GM23338 (cell line): Measurements from ENCODE around the gene ARHGEF37. TPM values are rescaled to one million over a fixed set of nuclear protein-coding genes. Genes with fewer than 3 reads are reported as not detected.

Source experiments
- ATAC-seq: fragments of 200-7000 bp; cut with Tn5 transposase; 3 replicates; pipeline ENCODE4 v1.9.1; 2020
- DNase-seq: peaks from one replicate; pipeline ENCODE4 v3.0.0-alpha.2; 2015; ENCODE audit warnings: low spot score
- H2AFZ ChIP-seq: fragments of 200-600 bp; sonication (generic); 2 replicates; pipeline ENCODE4 v1.8.0; 2016; ENCODE audit warnings: antibody characterized with exemption, mild to moderate bottlenecking, moderate library complexity
- H3F3A ChIP-seq: fragments of 200-600 bp; sonication (generic); replicated peaks from 2 replicates; pipeline ENCODE4 v1.8.0; 2017; ENCODE audit warnings: antibody characterized with exemption, mixed run types, low read depth
- H3K27ac ChIP-seq: fragments of 200-600 bp; sonication (generic); 2 replicates; pipeline ENCODE4 v1.6.1; 2016; ENCODE audit warnings: low read depth
- H3K27me3 ChIP-seq: fragments of 200-600 bp; sonication (generic); 2 replicates; pipeline ENCODE4 v1.8.0; 2016; ENCODE audit warnings: mild to moderate bottlenecking, mixed run types, moderate library complexity; ENCODE audit not compliant: insufficient read depth
- H3K36me3 ChIP-seq: fragments of 200-600 bp; sonication (generic); 2 replicates; pipeline ENCODE4 v1.8.0; 2016; ENCODE audit warnings: mild to moderate bottlenecking; ENCODE audit not compliant: insufficient read depth
- H3K4me1 ChIP-seq: fragments of 200-600 bp; sonication (generic); 2 replicates; pipeline ENCODE4 v1.8.0; 2016; ENCODE audit warnings: mild to moderate bottlenecking, moderate library complexity; ENCODE audit not compliant: insufficient read depth
- H3K4me2 ChIP-seq: fragments of 200-600 bp; sonication (generic); 2 replicates; pipeline ENCODE4 v1.7.1; 2017; ENCODE audit warnings: mixed run types
- H3K4me3 ChIP-seq: fragments of 200-600 bp; sonication (generic); 2 replicates; pipeline ENCODE4 v1.6.1; 2016; ENCODE audit warnings: mixed run types
- H3K79me2 ChIP-seq: fragments of 200-600 bp; sonication (generic); replicated peaks from 2 replicates; pipeline ENCODE4 v1.8.0; 2017; ENCODE audit warnings: mild to moderate bottlenecking; ENCODE audit not compliant: insufficient read depth
- H3K9me2 ChIP-seq: fragments of 200-600 bp; sonication (generic); 2 replicates; pipeline ENCODE4 v1.8.0; 2017; ENCODE audit not compliant: insufficient read depth
- H4K20me1 ChIP-seq: fragments of 200-600 bp; sonication (generic); replicated peaks from 2 replicates; pipeline ENCODE4 v1.8.0; 2017; ENCODE audit warnings: mild to moderate bottlenecking; ENCODE audit not compliant: insufficient read depth
- H3K27ac Mint-ChIP-seq: 2 replicates; pipeline ENCODE4 v1.8.0; 2020; ENCODE audit warnings: inconsistent platforms, mild to moderate bottlenecking, moderate library complexity, mixed read lengths
- H3K27me3 Mint-ChIP-seq: 3 replicates; pipeline ENCODE4 v1.8.0; 2022; ENCODE audit warnings: low read depth, mild to moderate bottlenecking, moderate library complexity, mixed read lengths, inconsistent platforms; ENCODE audit not compliant: insufficient read depth, poor library complexity
- H3K36me3 Mint-ChIP-seq: 3 replicates; pipeline ENCODE4 v1.8.0; 2021; ENCODE audit warnings: low read depth, mild to moderate bottlenecking, inconsistent platforms, moderate library complexity, mixed read lengths
- H3K4me1 Mint-ChIP-seq: 3 replicates; pipeline ENCODE4 v1.8.0; 2020; ENCODE audit warnings: mild to moderate bottlenecking, inconsistent platforms, mixed read lengths
- H3K4me3 Mint-ChIP-seq: 3 replicates; pipeline ENCODE4 v1.8.0; 2021; ENCODE audit warnings: moderate library complexity, mild to moderate bottlenecking, inconsistent platforms, mixed read lengths
- H3K9me3 Mint-ChIP-seq: 3 replicates; pipeline ENCODE4 v1.8.0; 2020; ENCODE audit warnings: moderate library complexity, mild to moderate bottlenecking, inconsistent platforms, mixed read lengths
- CREB1 ChIP-seq: fragments of 250-450 bp; sonication (Bioruptor Pico); IDR thresholded peaks from 2 replicates; pipeline ENCODE4 v1.5.0; 2020; ENCODE audit warnings: low read depth, mild to moderate bottlenecking, moderate library complexity
- EZH2 ChIP-seq: fragments of 200-600 bp; sonication (generic); IDR thresholded peaks from one replicate; pipeline ENCODE4 v1.8.0; 2017; ENCODE audit warnings: antibody characterized with exemption, mild to moderate bottlenecking, low read depth; ENCODE audit not compliant: unreplicated experiment
- EZH2phosphoT487 ChIP-seq: fragments of 200-600 bp; sonication (generic); IDR thresholded peaks from one replicate; pipeline ENCODE4 v1.8.1; 2018; ENCODE audit warnings: antibody characterized with exemption; ENCODE audit not compliant: unreplicated experiment
- JUNB ChIP-seq: IDR thresholded peaks from one replicate; pipeline ENCODE4 v1.6.1; 2016; ENCODE audit warnings: antibody characterized with exemption; ENCODE audit not compliant: unreplicated experiment
- NANOG ChIP-seq: IDR thresholded peaks from 2 replicates; pipeline ENCODE4 v1.6.1; 2016; ENCODE audit warnings: antibody characterized with exemption, borderline replicate concordance
- POLR2AphosphoS5 ChIP-seq: IDR thresholded peaks from 2 replicates; pipeline ENCODE4 v1.6.1; 2016; ENCODE audit warnings: antibody characterized with exemption, low read depth
- STAT1 ChIP-seq: IDR thresholded peaks from one replicate; pipeline ENCODE4 v1.6.1; 2016; ENCODE audit warnings: antibody characterized with exemption; ENCODE audit not compliant: unreplicated experiment
- ZNF114 ChIP-seq: fragments of 250-450 bp; sonication (Bioruptor Pico); IDR thresholded peaks from 2 replicates; pipeline ENCODE4 v1.5.0; 2020; ENCODE audit warnings: mild to moderate bottlenecking, moderate library complexity
- ZNF331 ChIP-seq: fragments of 250-450 bp; sonication (Bioruptor Pico); IDR thresholded peaks from 2 replicates; pipeline ENCODE4 v1.5.0; 2020; ENCODE audit warnings: low read depth, mild to moderate bottlenecking, moderate library complexity
- polyA plus RNA-seq: library from polyadenylated mRNA; unstranded; fragments of >200 nt; fragmentation: Nextera tagmentation; extraction: Ambion mirVana; gene quantifications from 2 replicates; pipeline ENCODE4 v1.2.1, GENCODE V29; 2016
- total RNA-seq: library from RNA; depleted of rRNA; stranded (reverse); fragments of >200 nt; shearing (Covaris generic); gene quantifications from 2 replicates; pipeline ENCODE4 v1.2.3, GENCODE V29; 2014
- TF ChIP-seq, protein P1 (sequence below): IDR thresholded peaks from 2 replicates; pipeline ENCODE4 v1.6.1; 2016; ENCODE audit warnings: antibody characterized with exemption
- TF ChIP-seq, protein P2 (sequence below): fragments of 250-450 bp; sonication (Bioruptor Pico); IDR thresholded peaks from 2 replicates; pipeline ENCODE4 v1.5.0; 2020; ENCODE audit warnings: mild to moderate bottlenecking, moderate library complexity
- TF ChIP-seq, protein P3 (sequence below): IDR thresholded peaks from one replicate; pipeline ENCODE4 v1.6.1; 2018; ENCODE audit warnings: antibody characterized with exemption; ENCODE audit not compliant: unreplicated experiment
- TF ChIP-seq, protein P4 (sequence below), 2 experiments: fragments of 200-600 bp in 1 of 2; sonication (generic) in 1 of 2; conservative IDR thresholded peaks; 2 replicates each; pipeline versions ENCODE4 v1.5.1 to v1.6.1; 2016 to 2017; ENCODE audit warnings: antibody characterized with exemption in 2 of 2, low read depth in 2 of 2, mild to moderate bottlenecking in 2 of 2, moderate library complexity in 1 of 2

The ARHGEF37 gene
- total and polyA plus RNA-seq, 2 experiments from 2014 or later = 0.14 to 0.79 TPM

DNA sequence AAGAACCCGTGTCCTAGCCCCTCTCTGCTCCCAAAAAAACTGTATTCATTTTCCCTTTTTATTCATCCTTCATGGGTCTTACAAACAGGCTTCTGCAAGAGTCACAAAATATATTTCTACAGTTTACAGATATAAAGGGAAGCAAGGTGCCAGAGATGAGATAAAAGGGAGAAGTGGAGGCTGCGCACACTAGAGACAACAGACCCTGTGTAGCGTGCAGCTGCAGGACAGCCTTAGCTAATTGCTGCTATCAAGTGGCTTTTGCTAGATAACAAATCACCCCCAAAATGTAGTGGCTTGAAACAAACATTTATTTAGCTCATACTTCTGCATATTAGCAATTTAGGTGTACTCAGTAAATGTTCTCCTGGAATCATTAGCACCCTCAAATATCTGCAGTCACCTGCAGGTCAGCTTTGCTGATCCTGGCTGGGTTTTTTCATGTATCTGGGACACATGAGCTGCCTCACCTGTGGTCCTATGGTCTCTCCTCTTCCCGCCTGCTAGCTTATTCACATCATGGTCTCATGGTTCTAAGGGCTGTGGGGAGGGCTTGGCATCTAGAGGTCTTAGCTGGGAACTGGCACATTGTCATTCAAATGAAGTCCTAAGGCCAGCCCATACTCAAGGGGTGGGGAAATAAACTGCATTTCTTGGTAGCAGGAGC is 29.4 kb downstream of the ARHGEF37 start:
- Histone ChIP-seq H3K4me3 (no peak overlapping the region), H3K4me2 (no peak overlapping the region), H3K4me1 (no peaks in the 10 kb centered on the region), H3K9me2 (no peaks in the 10 kb centered on the region), H3K27ac (no peak overlapping the region), H3K79me2 (no peaks in the 10 kb centered on the region), H2AFZ (no peak overlapping the region), H3F3A (no peaks in the 10 kb centered on the region), H3K36me3 (no peaks in the 10 kb centered on the region), H3K27me3 (no peaks in the 10 kb centered on the region), H4K20me1 (no peaks in the 10 kb centered on the region)
- peak; percentile 51 for DNase-seq
- TF ChIP-seq STAT1 = no peak
- TF ChIP-seq, protein P1, sequence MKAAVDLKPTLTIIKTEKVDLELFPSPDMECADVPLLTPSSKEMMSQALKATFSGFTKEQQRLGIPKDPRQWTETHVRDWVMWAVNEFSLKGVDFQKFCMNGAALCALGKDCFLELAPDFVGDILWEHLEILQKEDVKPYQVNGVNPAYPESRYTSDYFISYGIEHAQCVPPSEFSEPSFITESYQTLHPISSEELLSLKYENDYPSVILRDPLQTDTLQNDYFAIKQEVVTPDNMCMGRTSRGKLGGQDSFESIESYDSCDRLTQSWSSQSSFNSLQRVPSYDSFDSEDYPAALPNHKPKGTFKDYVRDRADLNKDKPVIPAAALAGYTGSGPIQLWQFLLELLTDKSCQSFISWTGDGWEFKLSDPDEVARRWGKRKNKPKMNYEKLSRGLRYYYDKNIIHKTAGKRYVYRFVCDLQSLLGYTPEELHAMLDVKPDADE = no peak
- TF ChIP-seq EZH2phosphoT487 = no peak
- no peak for TF ChIP-seq JUNB
- TF ChIP-seq ZNF114 (CRISPR knock-in tag) = no peak
- TF ChIP-seq NANOG = no peak
- TF ChIP-seq, protein P2, sequence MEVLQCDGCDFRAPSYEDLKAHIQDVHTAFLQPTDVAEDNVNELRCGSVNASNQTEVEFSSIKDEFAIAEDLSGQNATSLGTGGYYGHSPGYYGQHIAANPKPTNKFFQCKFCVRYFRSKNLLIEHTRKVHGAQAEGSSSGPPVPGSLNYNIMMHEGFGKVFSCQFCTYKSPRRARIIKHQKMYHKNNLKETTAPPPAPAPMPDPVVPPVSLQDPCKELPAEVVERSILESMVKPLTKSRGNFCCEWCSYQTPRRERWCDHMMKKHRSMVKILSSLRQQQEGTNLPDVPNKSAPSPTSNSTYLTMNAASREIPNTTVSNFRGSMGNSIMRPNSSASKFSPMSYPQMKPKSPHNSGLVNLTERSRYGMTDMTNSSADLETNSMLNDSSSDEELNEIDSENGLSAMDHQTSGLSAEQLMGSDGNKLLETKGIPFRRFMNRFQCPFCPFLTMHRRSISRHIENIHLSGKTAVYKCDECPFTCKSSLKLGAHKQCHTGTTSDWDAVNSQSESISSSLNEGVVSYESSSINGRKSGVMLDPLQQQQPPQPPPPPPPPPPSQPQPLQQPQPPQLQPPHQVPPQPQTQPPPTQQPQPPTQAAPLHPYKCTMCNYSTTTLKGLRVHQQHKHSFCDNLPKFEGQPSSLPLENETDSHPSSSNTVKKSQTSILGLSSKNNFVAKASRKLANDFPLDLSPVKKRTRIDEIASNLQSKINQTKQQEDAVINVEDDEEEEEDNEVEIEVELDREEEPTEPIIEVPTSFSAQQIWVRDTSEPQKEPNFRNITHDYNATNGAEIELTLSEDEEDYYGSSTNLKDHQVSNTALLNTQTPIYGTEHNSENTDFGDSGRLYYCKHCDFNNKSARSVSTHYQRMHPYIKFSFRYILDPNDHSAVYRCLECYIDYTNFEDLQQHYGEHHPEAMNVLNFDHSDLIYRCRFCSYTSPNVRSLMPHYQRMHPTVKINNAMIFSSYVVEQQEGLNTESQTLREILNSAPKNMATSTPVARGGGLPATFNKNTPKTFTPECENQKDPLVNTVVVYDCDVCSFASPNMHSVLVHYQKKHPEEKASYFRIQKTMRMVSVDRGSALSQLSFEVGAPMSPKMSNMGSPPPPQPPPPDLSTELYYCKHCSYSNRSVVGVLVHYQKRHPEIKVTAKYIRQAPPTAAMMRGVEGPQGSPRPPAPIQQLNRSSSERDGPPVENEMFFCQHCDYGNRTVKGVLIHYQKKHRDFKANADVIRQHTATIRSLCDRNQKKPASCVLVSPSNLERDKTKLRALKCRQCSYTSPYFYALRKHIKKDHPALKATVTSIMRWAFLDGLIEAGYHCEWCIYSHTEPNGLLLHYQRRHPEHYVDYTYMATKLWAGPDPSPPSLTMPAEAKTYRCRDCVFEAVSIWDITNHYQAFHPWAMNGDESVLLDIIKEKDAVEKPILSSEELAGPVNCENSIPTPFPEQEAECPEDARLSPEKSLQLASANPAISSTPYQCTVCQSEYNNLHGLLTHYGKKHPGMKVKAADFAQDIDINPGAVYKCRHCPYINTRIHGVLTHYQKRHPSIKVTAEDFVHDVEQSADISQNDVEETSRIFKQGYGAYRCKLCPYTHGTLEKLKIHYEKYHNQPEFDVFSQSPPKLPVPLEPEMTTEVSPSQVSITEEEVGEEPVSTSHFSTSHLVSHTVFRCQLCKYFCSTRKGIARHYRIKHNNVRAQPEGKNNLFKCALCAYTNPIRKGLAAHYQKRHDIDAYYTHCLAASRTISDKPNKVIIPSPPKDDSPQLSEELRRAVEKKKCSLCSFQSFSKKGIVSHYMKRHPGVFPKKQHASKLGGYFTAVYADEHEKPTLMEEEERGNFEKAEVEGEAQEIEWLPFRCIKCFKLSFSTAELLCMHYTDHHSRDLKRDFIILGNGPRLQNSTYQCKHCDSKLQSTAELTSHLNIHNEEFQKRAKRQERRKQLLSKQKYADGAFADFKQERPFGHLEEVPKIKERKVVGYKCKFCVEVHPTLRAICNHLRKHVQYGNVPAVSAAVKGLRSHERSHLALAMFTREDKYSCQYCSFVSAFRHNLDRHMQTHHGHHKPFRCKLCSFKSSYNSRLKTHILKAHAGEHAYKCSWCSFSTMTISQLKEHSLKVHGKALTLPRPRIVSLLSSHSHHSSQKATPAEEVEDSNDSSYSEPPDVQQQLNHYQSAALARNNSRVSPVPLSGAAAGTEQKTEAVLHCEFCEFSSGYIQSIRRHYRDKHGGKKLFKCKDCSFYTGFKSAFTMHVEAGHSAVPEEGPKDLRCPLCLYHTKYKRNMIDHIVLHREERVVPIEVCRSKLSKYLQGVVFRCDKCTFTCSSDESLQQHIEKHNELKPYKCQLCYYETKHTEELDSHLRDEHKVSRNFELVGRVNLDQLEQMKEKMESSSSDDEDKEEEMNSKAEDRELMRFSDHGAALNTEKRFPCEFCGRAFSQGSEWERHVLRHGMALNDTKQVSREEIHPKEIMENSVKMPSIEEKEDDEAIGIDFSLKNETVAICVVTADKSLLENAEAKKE (CRISPR knock-in tag) = no peak
- TF ChIP-seq, protein P3, sequence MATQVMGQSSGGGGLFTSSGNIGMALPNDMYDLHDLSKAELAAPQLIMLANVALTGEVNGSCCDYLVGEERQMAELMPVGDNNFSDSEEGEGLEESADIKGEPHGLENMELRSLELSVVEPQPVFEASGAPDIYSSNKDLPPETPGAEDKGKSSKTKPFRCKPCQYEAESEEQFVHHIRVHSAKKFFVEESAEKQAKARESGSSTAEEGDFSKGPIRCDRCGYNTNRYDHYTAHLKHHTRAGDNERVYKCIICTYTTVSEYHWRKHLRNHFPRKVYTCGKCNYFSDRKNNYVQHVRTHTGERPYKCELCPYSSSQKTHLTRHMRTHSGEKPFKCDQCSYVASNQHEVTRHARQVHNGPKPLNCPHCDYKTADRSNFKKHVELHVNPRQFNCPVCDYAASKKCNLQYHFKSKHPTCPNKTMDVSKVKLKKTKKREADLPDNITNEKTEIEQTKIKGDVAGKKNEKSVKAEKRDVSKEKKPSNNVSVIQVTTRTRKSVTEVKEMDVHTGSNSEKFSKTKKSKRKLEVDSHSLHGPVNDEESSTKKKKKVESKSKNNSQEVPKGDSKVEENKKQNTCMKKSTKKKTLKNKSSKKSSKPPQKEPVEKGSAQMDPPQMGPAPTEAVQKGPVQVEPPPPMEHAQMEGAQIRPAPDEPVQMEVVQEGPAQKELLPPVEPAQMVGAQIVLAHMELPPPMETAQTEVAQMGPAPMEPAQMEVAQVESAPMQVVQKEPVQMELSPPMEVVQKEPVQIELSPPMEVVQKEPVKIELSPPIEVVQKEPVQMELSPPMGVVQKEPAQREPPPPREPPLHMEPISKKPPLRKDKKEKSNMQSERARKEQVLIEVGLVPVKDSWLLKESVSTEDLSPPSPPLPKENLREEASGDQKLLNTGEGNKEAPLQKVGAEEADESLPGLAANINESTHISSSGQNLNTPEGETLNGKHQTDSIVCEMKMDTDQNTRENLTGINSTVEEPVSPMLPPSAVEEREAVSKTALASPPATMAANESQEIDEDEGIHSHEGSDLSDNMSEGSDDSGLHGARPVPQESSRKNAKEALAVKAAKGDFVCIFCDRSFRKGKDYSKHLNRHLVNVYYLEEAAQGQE = no peak
- no peak for TF ChIP-seq EZH2
- TF ChIP-seq, protein P4, sequence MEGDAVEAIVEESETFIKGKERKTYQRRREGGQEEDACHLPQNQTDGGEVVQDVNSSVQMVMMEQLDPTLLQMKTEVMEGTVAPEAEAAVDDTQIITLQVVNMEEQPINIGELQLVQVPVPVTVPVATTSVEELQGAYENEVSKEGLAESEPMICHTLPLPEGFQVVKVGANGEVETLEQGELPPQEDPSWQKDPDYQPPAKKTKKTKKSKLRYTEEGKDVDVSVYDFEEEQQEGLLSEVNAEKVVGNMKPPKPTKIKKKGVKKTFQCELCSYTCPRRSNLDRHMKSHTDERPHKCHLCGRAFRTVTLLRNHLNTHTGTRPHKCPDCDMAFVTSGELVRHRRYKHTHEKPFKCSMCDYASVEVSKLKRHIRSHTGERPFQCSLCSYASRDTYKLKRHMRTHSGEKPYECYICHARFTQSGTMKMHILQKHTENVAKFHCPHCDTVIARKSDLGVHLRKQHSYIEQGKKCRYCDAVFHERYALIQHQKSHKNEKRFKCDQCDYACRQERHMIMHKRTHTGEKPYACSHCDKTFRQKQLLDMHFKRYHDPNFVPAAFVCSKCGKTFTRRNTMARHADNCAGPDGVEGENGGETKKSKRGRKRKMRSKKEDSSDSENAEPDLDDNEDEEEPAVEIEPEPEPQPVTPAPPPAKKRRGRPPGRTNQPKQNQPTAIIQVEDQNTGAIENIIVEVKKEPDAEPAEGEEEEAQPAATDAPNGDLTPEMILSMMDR (conservative IDR thresholded peaks at IDR 0.05; ENCODE audit: low read depth in 2 of 2) = no peak
- no peak for TF ChIP-seq ZNF331 (CRISPR knock-in tag)
- TF ChIP-seq CREB1 (CRISPR knock-in tag) = no peak
- TF ChIP-seq POLR2AphosphoS5 = no peak
- H3K27me3 Mint-ChIP-seq = peaks cover 2% of the 10 kb centered on the region
- peaks cover 4% of the 10 kb centered on the region; the same call in 1 of the 3 replicates for H3K36me3 Mint-ChIP-seq
- peak; percentile 81 for ATAC-seq
- peaks cover 7% of the 10 kb centered on the region; the same call in 2 of the 3 replicates for H3K9me3 Mint-ChIP-seq
- no peak overlapping the region for H3K27ac Mint-ChIP-seq
- peaks cover 7% of the 10 kb centered on the region; the same call in 2 of the 3 replicates for H3K4me1 Mint-ChIP-seq
- H3K4me3 Mint-ChIP-seq = no peak overlapping the region
